H9 (cell line): ENCODE measurements around the gene MS4A4A. TPM values are rescaled to one million over a fixed set of nuclear protein-coding genes. Genes with fewer than 3 reads are reported as not detected.

ENCODE experiments used
- DNase-seq: peaks from one replicate; pipeline ENCODE4 v3.0.0-alpha.2; 2017
- H2AFZ ChIP-seq: one replicate; pipeline ENCODE4 v1.6.1; 2013; ENCODE audit warnings: mild to moderate bottlenecking, low read length, control low read depth, moderate library complexity
- H2AK5ac ChIP-seq: 2 replicates; pipeline ENCODE4 v1.6.1; 2013; ENCODE audit warnings: low read length, control low read depth, mixed read lengths; ENCODE audit not compliant: insufficient read length
- H2BK120ac ChIP-seq: one replicate; pipeline ENCODE4 v1.6.1; 2013; ENCODE audit warnings: low read depth, mild to moderate bottlenecking, low read length, control low read depth, inconsistent platforms; ENCODE audit not compliant: poor library complexity, severe bottlenecking
- H2BK12ac ChIP-seq: 2 replicates; pipeline ENCODE4 v1.6.1; 2013; ENCODE audit warnings: low read length, control low read depth, mixed read lengths, low read depth; ENCODE audit not compliant: insufficient read length
- H2BK15ac ChIP-seq: 2 replicates; pipeline ENCODE4 v1.6.1; 2013; ENCODE audit warnings: low read depth, low read length, control low read depth
- H2BK20ac ChIP-seq: one replicate; pipeline ENCODE4 v1.6.1; 2013; ENCODE audit warnings: low read depth, mild to moderate bottlenecking, low read length, control low read depth, inconsistent platforms; ENCODE audit not compliant: poor library complexity, severe bottlenecking
- H2BK5ac ChIP-seq: 2 replicates; pipeline ENCODE4 v1.6.1; 2013; ENCODE audit warnings: low read length, control low read depth, mixed read lengths; ENCODE audit not compliant: insufficient read length
- H3K14ac ChIP-seq: 2 replicates; pipeline ENCODE4 v1.6.1; 2013; ENCODE audit warnings: low read length, control low read depth; ENCODE audit not compliant: insufficient read depth
- H3K18ac ChIP-seq: 2 replicates; pipeline ENCODE4 v1.6.1; 2013; ENCODE audit warnings: low read depth, mild to moderate bottlenecking, mixed read lengths, low read length, control low read depth; ENCODE audit not compliant: insufficient read length
- H3K23ac ChIP-seq: 2 replicates; pipeline ENCODE4 v1.6.1; 2013; ENCODE audit warnings: low read length, control low read depth, mixed read lengths, low read depth; ENCODE audit not compliant: insufficient read length
- H3K23me2 ChIP-seq: 2 replicates; pipeline ENCODE4 v1.6.1; 2013; ENCODE audit warnings: low read depth, mild to moderate bottlenecking, mixed read lengths, low read length, control low read depth; ENCODE audit not compliant: insufficient read length, poor library complexity, severe bottlenecking
- H3K27ac ChIP-seq: 2 replicates; pipeline ENCODE4 v1.5.1; 2013; ENCODE audit warnings: low read length, control low read depth, mixed read lengths, low read depth; ENCODE audit not compliant: insufficient read length
- H3K27me3 ChIP-seq: 2 replicates; pipeline ENCODE4 v1.6.1; 2013; ENCODE audit warnings: low read length, control low read depth, inconsistent platforms; ENCODE audit not compliant: insufficient read depth
- H3K4ac ChIP-seq: 2 replicates; pipeline ENCODE4 v1.6.1; 2013; ENCODE audit warnings: low read depth, mild to moderate bottlenecking, control low read depth, inconsistent platforms, low read length, moderate library complexity
- H3K4me1 ChIP-seq: 2 replicates; pipeline ENCODE4 v1.6.1; 2013; ENCODE audit warnings: low read length, control low read depth, inconsistent platforms; ENCODE audit not compliant: insufficient read depth
- H3K4me2 ChIP-seq: 2 replicates; pipeline ENCODE4 v1.6.1; 2013; ENCODE audit warnings: low read length, control low read depth, mixed read lengths; ENCODE audit not compliant: insufficient read length, insufficient read depth
- H3K56ac ChIP-seq: 2 replicates; pipeline ENCODE4 v1.6.1; 2013; ENCODE audit warnings: low read depth, mild to moderate bottlenecking, mixed read lengths, low read length, control low read depth; ENCODE audit not compliant: insufficient read length
- H3K79me1 ChIP-seq: 2 replicates; pipeline ENCODE4 v1.6.1; 2013; ENCODE audit warnings: low read depth, mild to moderate bottlenecking, moderate library complexity, low read length, control low read depth, inconsistent platforms; ENCODE audit not compliant: insufficient read depth, poor library complexity, severe bottlenecking
- H3K79me2 ChIP-seq: 2 replicates; pipeline ENCODE4 v1.6.1; 2013; ENCODE audit warnings: low read length, control low read depth, inconsistent platforms; ENCODE audit not compliant: insufficient read depth
- H3K9ac ChIP-seq: 2 replicates; pipeline ENCODE4 v1.6.1; 2013; ENCODE audit warnings: low read length, control low read depth, mixed read lengths; ENCODE audit not compliant: insufficient read length; ENCODE audit errors: extremely low read depth
- H3K9me3 ChIP-seq: one replicate; pipeline ENCODE4 v1.6.1; 2013; ENCODE audit warnings: low read depth, low read length, inconsistent platforms; ENCODE audit not compliant: control insufficient read depth
- H3T11ph ChIP-seq: one replicate; pipeline ENCODE4 v1.6.1; 2013; ENCODE audit warnings: mild to moderate bottlenecking, low read length, control low read depth, inconsistent platforms
- H4K20me1 ChIP-seq: one replicate; pipeline ENCODE4 v1.6.1; 2013; ENCODE audit not compliant: control insufficient read depth, insufficient read length, insufficient read depth
- H4K5ac ChIP-seq: 2 replicates; pipeline ENCODE4 v1.6.1; 2013; ENCODE audit warnings: low read depth, mild to moderate bottlenecking, mixed read lengths, low read length, control low read depth; ENCODE audit not compliant: insufficient read length
- H4K8ac ChIP-seq: replicated peaks from 2 replicates; pipeline ENCODE4 v1.6.1; 2013; ENCODE audit warnings: low read length, control low read depth, mixed read lengths, low read depth; ENCODE audit not compliant: insufficient read length
- H4K91ac ChIP-seq: 2 replicates; pipeline ENCODE4 v1.6.1; 2013; ENCODE audit warnings: low read depth, mild to moderate bottlenecking, moderate library complexity, mixed read lengths, low read length, control low read depth; ENCODE audit not compliant: insufficient read length
- H3K27ac Mint-ChIP-seq, 3 experiments: 2 replicates in 2 of 3; 3 replicates in 1 of 3; pipeline ENCODE4 v1.8.0; 2020 to 2021; ENCODE audit warnings: mixed read lengths in 3 of 3, mild to moderate bottlenecking in 1 of 3, moderate library complexity in 1 of 3
- H3K27me3 Mint-ChIP-seq: 2 replicates; pipeline ENCODE4 v1.8.0; 2021; ENCODE audit warnings: low read depth, mild to moderate bottlenecking, moderate library complexity, mixed read lengths
- H3K36me3 Mint-ChIP-seq, 3 experiments: 2 replicates in 2 of 3; 3 replicates in 1 of 3; pipeline ENCODE4 v1.8.0; 2020 to 2021; ENCODE audit warnings: low read depth in 3 of 3, mixed read lengths in 3 of 3; ENCODE audit not compliant: insufficient read depth in 1 of 3
- H3K4me1 Mint-ChIP-seq, 2 experiments: 2 replicates each; pipeline ENCODE4 v1.8.0; 2020; ENCODE audit warnings: mixed read lengths in 2 of 2
- H3K4me3 Mint-ChIP-seq, 2 experiments: 2 replicates in 1 of 2; 3 replicates in 1 of 2; pipeline ENCODE4 v1.8.0; 2020 to 2021; ENCODE audit warnings: mild to moderate bottlenecking in 2 of 2, mixed read lengths in 2 of 2, moderate library complexity in 1 of 2
- H3K9me3 Mint-ChIP-seq, 2 experiments: 2 replicates in 1 of 2; 3 replicates in 1 of 2; pipeline ENCODE4 v1.8.0; 2020; ENCODE audit warnings: mild to moderate bottlenecking in 2 of 2, mixed read lengths in 2 of 2, moderate library complexity in 1 of 2
- total RNA-seq: library from RNA; stranded (reverse); gene quantifications from 2 replicates; pipeline ENCODE4 v1.2.1, GENCODE V29; 2021
- TF ChIP-seq, protein P1 (sequence below): fragments of 200-600 bp; sonication (generic); conservative IDR thresholded peaks from 3 replicates; pipeline ENCODE4 v1.8.0; 2021; ENCODE audit warnings: antibody characterized with exemption, mild to moderate bottlenecking

The MS4A4A gene
- total RNA-seq, 1 experiment from 2014 or later, result not detected

GRCh38 chr11:60321051-60321450 is 40.6 kb downstream of the MS4A4A start:
- H2BK120ac ChIP-seq, result no peak overlapping the region
- H3K23ac ChIP-seq, result no peak overlapping the region
- H3K14ac ChIP-seq, result no peak overlapping the region
- no peak overlapping the region for H2BK5ac ChIP-seq
- Mint-ChIP-seq H3K36me3 (peaks cover 0 to 9% (median 1%) of the 10 kb centered on the region in 3 experiments; a peak in 4 of 7 replicates), H3K4me1 (peaks cover 12 to 18% of the 10 kb centered on the region in 2 experiments), H3K4me3 (no peak overlapping the region), H3K27me3 (no peaks in the 10 kb centered on the region), H3K9me3 (peaks cover 15 to 18% of the 10 kb centered on the region in 2 experiments), H3K27ac (no peak overlapping the region)
- no peak overlapping the region for H2BK20ac ChIP-seq
- no peak overlapping the region for H2AFZ ChIP-seq
- H3K23me2 ChIP-seq, result no peaks in the 10 kb centered on the region
- H3K56ac ChIP-seq, result no peak overlapping the region
- H3K27me3 ChIP-seq, result no peaks in the 10 kb centered on the region
- H4K20me1 ChIP-seq, result no peaks in the 10 kb centered on the region
- no peak overlapping the region for H3T11ph ChIP-seq
- H4K5ac ChIP-seq, result no peak overlapping the region
- no peak overlapping the region for H4K91ac ChIP-seq
- no peak overlapping the region for H3K4me2 ChIP-seq
- no peak for DNase-seq
- no peak overlapping the region for H2BK15ac ChIP-seq
- no peaks in the 10 kb centered on the region for H3K79me1 ChIP-seq
- no peak overlapping the region for H3K27ac ChIP-seq
- no peaks in the 10 kb centered on the region for H3K79me2 ChIP-seq
- no peak overlapping the region for H2BK12ac ChIP-seq
- no peak overlapping the region for H3K18ac ChIP-seq
- no peak overlapping the region for H2AK5ac ChIP-seq
- no peak overlapping the region for H3K4ac ChIP-seq
- TF ChIP-seq, protein P1, sequence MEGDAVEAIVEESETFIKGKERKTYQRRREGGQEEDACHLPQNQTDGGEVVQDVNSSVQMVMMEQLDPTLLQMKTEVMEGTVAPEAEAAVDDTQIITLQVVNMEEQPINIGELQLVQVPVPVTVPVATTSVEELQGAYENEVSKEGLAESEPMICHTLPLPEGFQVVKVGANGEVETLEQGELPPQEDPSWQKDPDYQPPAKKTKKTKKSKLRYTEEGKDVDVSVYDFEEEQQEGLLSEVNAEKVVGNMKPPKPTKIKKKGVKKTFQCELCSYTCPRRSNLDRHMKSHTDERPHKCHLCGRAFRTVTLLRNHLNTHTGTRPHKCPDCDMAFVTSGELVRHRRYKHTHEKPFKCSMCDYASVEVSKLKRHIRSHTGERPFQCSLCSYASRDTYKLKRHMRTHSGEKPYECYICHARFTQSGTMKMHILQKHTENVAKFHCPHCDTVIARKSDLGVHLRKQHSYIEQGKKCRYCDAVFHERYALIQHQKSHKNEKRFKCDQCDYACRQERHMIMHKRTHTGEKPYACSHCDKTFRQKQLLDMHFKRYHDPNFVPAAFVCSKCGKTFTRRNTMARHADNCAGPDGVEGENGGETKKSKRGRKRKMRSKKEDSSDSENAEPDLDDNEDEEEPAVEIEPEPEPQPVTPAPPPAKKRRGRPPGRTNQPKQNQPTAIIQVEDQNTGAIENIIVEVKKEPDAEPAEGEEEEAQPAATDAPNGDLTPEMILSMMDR, result no peak
- no peak overlapping the region for H4K8ac ChIP-seq
- H3K9me3 ChIP-seq, result no peaks in the 10 kb centered on the region
- no peak overlapping the region for H3K9ac ChIP-seq
- no peaks in the 10 kb centered on the region for H3K4me1 ChIP-seq
